GM12875 (cell line): ENCODE results near the gene EZH1.

Source experiments
- H3K4me3 ChIP-seq: one replicate; pipeline ENCODE4 v1.5.1; 2011; ENCODE audit warnings: low read depth, low read length, control low read depth
- CTCF ChIP-seq: IDR thresholded peaks from 2 replicates; pipeline ENCODE4 v1.5.1; 2011; ENCODE audit warnings: low read depth, mild to moderate bottlenecking, control low read depth, inconsistent platforms, low read length, moderate library complexity, borderline replicate concordance; ENCODE audit not compliant: insufficient read depth

Gene EZH1

DNA sequence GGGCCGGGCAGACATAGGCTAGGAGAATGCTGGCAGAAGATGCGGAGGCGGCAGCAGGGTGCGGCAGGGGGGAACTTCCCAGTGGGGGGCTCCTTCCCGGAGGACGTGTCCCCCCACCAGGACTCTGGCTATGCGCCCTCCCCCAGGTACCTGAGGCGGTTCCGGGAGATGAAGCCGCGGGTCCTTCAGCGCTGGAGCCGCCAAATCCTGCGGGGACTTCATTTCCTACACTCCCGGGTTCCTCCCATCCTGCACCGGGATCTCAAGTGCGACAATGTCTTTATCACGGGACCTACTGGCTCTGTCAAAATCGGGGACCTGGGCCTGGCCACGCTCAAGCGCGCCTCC, 38.9 kb upstream of the EZH1 start:
- no peak overlapping the region for H3K4me3 ChIP-seq
- TF ChIP-seq CTCF, result no peak

- no peak for TF ChIP-seq CTCF
- H3K4me3 ChIP-seq, result no peak overlapping the region
Observed at GRCh38 chr17:42783062-42783790, 38.4 kb upstream of the EZH1 start.

DNA sequence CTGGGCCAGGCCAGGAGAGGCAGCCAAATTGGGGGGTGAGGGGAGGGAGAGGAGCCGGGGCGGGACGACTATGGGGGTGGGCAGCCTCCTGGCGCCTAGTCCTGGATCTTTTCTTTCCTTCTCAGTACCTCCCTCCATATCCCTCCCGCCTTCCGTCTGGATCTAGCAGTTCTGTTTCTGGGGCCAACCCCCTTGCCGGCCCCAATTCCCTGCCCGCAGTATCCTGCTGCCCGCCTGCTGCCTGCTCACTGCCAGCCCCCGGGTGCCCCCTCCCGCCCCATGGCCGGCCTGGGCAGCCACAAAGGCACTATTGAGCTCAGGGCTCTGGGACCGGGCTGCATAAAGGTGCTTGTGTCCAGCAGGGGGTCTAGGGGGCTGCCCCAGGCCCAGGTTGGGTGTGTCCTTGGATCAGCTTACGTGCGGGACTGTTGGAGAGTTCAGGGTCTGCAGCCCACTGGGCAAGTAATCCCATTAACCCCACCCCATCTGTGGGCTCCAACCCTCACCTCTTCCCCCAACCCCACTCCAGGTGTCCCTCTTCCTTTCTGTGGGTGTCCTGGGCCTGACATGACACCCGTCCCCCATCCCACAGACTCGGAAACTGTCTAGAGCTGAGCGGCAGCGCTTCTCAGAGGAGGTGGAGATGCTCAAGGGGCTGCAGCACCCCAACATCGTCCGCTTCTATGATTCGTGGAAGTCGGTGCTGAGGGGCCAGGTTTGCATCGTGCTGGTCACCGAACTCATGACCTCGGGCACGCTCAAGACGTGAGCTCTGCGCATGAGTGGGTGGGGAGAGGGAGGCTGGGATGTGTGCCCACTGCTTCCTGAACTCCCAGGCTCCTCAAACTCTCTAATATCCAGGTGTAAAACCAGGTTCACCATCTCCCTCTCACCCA, 37.6 kb upstream of the EZH1 start:
- TF ChIP-seq CTCF, result no peak
- H3K4me3 ChIP-seq, result no peak overlapping the region

DNA sequence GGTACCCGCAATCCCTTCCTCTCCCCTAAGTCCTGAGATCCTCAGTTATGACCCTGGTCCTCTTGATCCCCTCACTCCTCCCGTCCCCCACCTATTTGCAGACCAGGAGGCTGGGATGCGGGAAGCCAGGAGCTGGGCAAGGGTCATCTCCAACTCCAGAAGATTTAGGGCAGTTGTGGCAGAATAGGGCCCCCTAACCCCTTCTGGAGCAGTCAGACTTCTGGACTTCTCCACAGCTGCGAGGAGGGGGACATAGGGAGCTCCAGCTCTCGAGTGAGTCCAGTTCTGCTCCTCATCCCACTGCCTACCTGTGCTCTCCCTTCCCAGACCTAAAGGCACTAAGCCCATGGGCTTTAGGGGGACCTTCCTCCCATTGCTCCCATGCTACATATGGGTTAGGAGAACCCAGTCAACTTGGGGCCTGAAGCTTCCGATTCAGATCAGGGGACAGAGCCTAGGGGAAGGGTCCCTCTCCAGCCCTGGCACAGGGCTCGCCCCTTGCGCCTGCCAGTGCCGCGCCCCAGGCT, 36.9 kb upstream of the EZH1 start:
- no peak overlapping the region for H3K4me3 ChIP-seq
- no peak for TF ChIP-seq CTCF

DNA sequence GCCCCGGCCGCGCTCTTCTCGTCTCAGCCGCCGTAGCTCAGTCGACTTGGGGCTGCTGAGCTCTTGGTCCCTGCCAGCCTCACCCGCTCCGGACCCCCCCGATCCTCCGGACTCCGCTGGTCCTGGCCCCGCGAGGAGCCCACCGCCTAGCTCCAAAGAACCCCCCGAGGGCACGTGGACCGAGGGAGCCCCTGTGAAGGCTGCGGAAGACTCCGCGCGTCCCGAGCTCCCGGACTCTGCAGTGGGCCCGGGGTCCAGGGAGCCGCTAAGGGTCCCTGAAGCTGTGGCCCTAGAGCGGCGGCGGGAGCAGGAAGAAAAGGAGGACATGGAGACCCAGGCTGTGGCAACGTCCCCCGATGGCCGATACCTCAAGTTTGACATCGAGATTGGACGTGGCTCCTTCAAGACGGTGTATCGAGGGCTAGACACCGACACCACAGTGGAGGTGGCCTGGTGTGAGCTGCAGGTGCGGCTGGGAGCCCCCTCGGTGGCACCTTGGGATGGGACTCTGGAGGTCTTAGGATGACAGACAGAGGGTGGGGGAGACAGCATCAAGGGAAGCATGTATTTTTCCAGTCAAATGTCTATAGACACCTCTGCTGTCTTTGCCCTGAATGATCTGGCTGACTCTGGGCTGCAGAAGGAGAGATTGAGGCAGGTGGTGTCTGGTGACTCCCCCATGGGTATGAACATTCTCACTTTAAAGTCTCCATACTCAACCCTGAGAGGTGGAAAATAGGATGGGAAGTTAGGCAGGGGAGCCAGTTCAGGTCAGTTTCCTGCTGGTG, 36.2 kb upstream of the EZH1 start:
- TF ChIP-seq CTCF, result no peak
- H3K4me3 ChIP-seq, result no peak overlapping the region

DNA sequence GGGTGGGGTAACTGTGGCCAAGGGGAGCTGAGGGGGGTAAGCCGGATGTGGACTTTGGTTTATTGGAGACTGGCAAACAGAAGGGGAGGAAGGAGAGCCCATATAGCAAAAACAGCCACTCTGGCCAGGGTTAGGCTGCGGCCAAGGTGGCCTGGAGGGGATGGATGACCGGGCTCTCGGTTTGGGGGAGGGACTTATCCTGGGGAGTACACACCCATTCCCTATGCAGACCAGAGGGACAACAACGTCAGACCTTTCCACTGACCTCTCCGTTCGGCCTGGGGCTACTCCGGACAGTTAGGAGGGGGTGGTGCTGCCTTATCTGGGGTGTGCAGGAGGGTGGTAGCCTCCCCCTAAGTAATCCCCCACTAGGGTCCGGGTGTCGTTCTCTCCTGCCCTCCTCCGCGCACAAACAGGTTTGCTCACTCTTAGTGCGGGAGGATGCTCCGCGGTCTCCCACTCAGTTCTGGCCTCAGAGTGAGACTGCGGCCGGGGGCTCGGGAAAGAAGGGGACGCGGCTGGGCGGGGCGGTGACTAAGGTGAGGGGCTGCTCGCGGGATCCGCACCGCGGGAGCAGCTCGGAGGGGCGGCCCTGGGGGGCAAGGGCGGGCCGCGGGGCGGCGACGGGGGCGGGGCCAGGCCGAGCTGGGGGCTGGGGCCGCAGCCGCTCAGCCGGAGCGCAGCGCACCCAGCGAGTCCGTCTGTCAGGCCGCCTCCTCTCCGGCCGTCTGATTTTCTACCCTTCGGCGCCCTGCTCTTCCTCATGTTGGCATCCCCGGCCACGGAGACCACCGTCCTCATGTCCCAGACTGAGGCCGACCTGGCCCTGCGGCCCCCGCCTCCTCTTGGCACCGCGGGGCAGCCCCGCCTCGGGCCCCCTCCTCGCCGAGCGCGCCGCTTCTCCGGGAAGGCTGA, 35.4 kb upstream of the EZH1 start, which contains the start of gene WNK4:
Gene WNK4, plus strand, starts transcription at position 675 of the 915 bp plus-strand sequence. Its CDS starts 89 bp downstream, at position 764.
- no peak for TF ChIP-seq CTCF
- no peak within 1 kb of the TSS for H3K4me3 ChIP-seq
